K562 (cell line): ENCODE measurements around the gene TPK1.

Experiments used
- GTF2F1 ChIP-seq: IDR thresholded peaks from 2 replicates; pipeline ENCODE4 v1.6.1; 2011; ENCODE audit warnings: low read depth, low read length, improper control_type of control experiment
- NR2C2 ChIP-seq, 2 experiments: fragments of 200-800 bp in 1 of 2; sonication (Bioruptor generic) in 1 of 2; sonication (generic) in 1 of 2; formaldehyde crosslinking in 1 of 2; IDR thresholded peaks; 2 replicates each; pipeline versions ENCODE4 v1.6.1 to v1.8.0; 2016 to 2022; ENCODE audit warnings: mild to moderate bottlenecking in 1 of 2, missing compliant biosample characterization in 1 of 2, missing genetic modification characterization in 1 of 2, missing genetic modification reagents in 1 of 2
- RB1 ChIP-seq: fragments of 450-650 bp; IDR thresholded peaks from 2 replicates; pipeline ENCODE4 v1.6.1; 2017; ENCODE audit warnings: low read depth, mild to moderate bottlenecking

DNA sequence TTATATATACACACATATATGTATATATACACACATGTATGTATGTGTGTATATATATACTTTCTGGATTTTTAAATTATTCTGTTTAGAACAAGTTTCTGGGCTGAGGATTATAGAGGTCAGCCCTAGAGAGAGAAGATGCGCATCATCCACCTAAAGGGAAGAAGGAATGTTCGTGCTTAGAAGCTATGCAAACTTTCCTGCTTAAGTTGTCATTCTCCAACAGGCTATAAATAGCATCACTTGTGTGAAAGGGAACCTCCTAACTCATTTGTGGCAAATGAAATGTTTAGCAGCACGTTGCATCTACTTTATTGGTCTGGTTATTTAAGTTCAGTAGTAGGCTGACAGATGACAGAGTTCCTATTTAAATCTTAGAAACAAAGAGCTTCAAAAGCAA, 23.9 kb upstream of the TPK1 start:
- TF ChIP-seq RB1 (no peak), GTF2F1 (no peak), NR2C2 (CRISPR knock-in tag; IDR thresholded peaks at IDR 0.05) (no peak), NR2C2 (tag; IDR thresholded peaks at IDR 0.05) (no peak)
